Measurements from ENCODE around the gene DCD.
"Not testable (repeated sequence)": the region's sequence is repeated elsewhere in the genome, so short reads cannot be mapped to it uniquely, and the experiment has no call there.

The DCD gene

GRCh38 chr12:54648265-54648664, at the start of gene DCD:
TSS of gene DCD (minus strand) at chr12:54648365. CDS start at chr12:54648303, 62 bp downstream.
- no peak for DNase-seq (ENCODE audit: low read depth in 2 of 2)

GRCh38 chr12:54697851-54698250, 49.7 kb upstream of the DCD start:
- DNase-seq (ENCODE audit: low read depth in 2 of 2), result no peak

- DNase-seq (ENCODE audit: low read depth in 2 of 2), result no peak
Observed at GRCh38 chr12:54692353-54692752, 44.2 kb upstream of the DCD start.

- no peak for DNase-seq (ENCODE audit: low read depth in 2 of 2)
Observed at GRCh38 chr12:54689984-54690383, 41.8 kb upstream of the DCD start.

- DNase-seq (ENCODE audit: low read depth in 2 of 2), result no peak
Observed at GRCh38 chr12:54689034-54689372, 40.8 kb upstream of the DCD start.

- DNase-seq (ENCODE audit: low read depth in 2 of 2), result no peak
Observed at GRCh38 chr12:54688309-54689033, 40.3 kb upstream of the DCD start.

GRCh38 chr12:54684636-54685630, 36.8 kb upstream of the DCD start:
- no peak for DNase-seq (ENCODE audit: low read depth in 2 of 2)

GRCh38 chr12:54683398-54683797, 35.2 kb upstream of the DCD start:
- no peak for DNase-seq (ENCODE audit: low read depth in 2 of 2)

- DNase-seq (ENCODE audit: low read depth in 2 of 2), result no peak
Observed at GRCh38 chr12:54682674-54683073, 34.5 kb upstream of the DCD start.

GRCh38 chr12:54680374-54680773, 32.2 kb upstream of the DCD start:
- peak in 1 of 2 donors; percentile 10 for DNase-seq (ENCODE audit: low read depth in 2 of 2)

- DNase-seq (ENCODE audit: low read depth in 2 of 2), result no peak
Observed at GRCh38 chr12:54678131-54678530, 30.0 kb upstream of the DCD start.

GRCh38 chr12:54667945-54668344, 19.8 kb upstream of the DCD start:
- DNase-seq (ENCODE audit: low read depth in 2 of 2), result no peak

- DNase-seq (ENCODE audit: low read depth in 2 of 2), result no peak
Observed at GRCh38 chr12:54666008-54666407, 17.8 kb upstream of the DCD start.

- DNase-seq (ENCODE audit: low read depth in 2 of 2), result not testable (repeated sequence)
Observed at GRCh38 chr12:54665022-54665635, 17.0 kb upstream of the DCD start.

GRCh38 chr12:54663603-54664002, 15.4 kb upstream of the DCD start:
- DNase-seq (ENCODE audit: low read depth in 2 of 2), result no peak

- no peak for DNase-seq (ENCODE audit: low read depth in 2 of 2)
Observed at GRCh38 chr12:54662026-54662425, 13.9 kb upstream of the DCD start.

GRCh38 chr12:54661048-54661447, 12.9 kb upstream of the DCD start:
- DNase-seq (ENCODE audit: low read depth in 2 of 2), result no peak

GRCh38 chr12:54660320-54660962, 12.3 kb upstream of the DCD start:
- DNase-seq (ENCODE audit: low read depth in 2 of 2), result no peak

- peak; percentile 8 to 43 for DNase-seq (ENCODE audit: low read depth in 2 of 2)
Observed at GRCh38 chr12:54658306-54659264, 10.4 kb upstream of the DCD start.

- no peak for DNase-seq (ENCODE audit: low read depth in 2 of 2)
Observed at GRCh38 chr12:54657105-54657607, 9.0 kb upstream of the DCD start.

GRCh38 chr12:54654926-54655325, 6.8 kb upstream of the DCD start:
- no peak for DNase-seq (ENCODE audit: low read depth in 2 of 2)
